Activated naive CD8-positive, alpha-beta T cell treated with anti-CD3 and anti-CD28 coated beads for 36 hours (primary cell): Measurements from ENCODE around the gene IMMP2L. TPM values are rescaled to one million over a fixed set of nuclear protein-coding genes. Genes with fewer than 3 reads are reported as not detected.

Experiments used
- DNase-seq: peaks from one replicate; pipeline ENCODE4 v3.0.0; 2021
- H3K27ac Mint-ChIP-seq: one replicate; pipeline ENCODE4 v1.8.0; 2022; ENCODE audit warnings: mild to moderate bottlenecking, moderate library complexity, mixed read lengths
- H3K27me3 Mint-ChIP-seq: one replicate; pipeline ENCODE4 v1.8.0; 2022; ENCODE audit warnings: mild to moderate bottlenecking, mixed read lengths
- H3K36me3 Mint-ChIP-seq: one replicate; pipeline ENCODE4 v1.8.0; 2021; ENCODE audit warnings: mild to moderate bottlenecking, mixed read lengths
- H3K4me1 Mint-ChIP-seq: one replicate; pipeline ENCODE4 v1.8.0; 2021; ENCODE audit warnings: mixed read lengths
- H3K4me3 Mint-ChIP-seq: one replicate; pipeline ENCODE4 v1.8.0; 2022; ENCODE audit warnings: mild to moderate bottlenecking, moderate library complexity, mixed read lengths
- H3K9me3 Mint-ChIP-seq: one replicate; pipeline ENCODE4 v1.8.0; 2022; ENCODE audit warnings: mixed read lengths
- total RNA-seq, 2 experiments: library from RNA; stranded (reverse); gene quantifications; one replicate each; pipeline ENCODE4 v1.2.3, GENCODE V29; 2021

IMMP2L gene
- total RNA-seq, 2 experiments from 2014 or later, result 18.5 to 20.9 TPM

- peaks cover 88% of the 10 kb centered on the region for H3K4me1 Mint-ChIP-seq
- peaks cover 60% of the 10 kb centered on the region for H3K36me3 Mint-ChIP-seq
Measured at GRCh38 chr7:111103136-111103535, 459.2 kb downstream of the IMMP2L start.

GRCh38 chr7:111101856-111102646 lies 460.2 kb downstream of the IMMP2L start:
- Mint-ChIP-seq H3K4me1 (peaks cover 84% of the 10 kb centered on the region), H3K27me3 (no peaks in the 10 kb centered on the region), H3K36me3 (peaks cover 63% of the 10 kb centered on the region), H3K4me3 (no peak overlapping the region), H3K27ac (peak overlapping the region; percentile 32), H3K9me3 (no peaks in the 10 kb centered on the region)
- DNase-seq, result no peak

More at GRCh38 chr7:111103136-111103535, 459.2 kb downstream of the IMMP2L start:
- Mint-ChIP-seq H3K4me3 (no peak overlapping the region), H3K27ac (peak overlapping the region; percentile 68), H3K27me3 (no peaks in the 10 kb centered on the region), H3K9me3 (no peaks in the 10 kb centered on the region)
- DNase-seq, result no peak

GRCh38 chr7:111098926-111099250 lies 463.4 kb downstream of the IMMP2L start:
- Mint-ChIP-seq H3K27me3 (no peaks in the 10 kb centered on the region), H3K27ac (peak overlapping the region; percentile 66), H3K9me3 (no peaks in the 10 kb centered on the region), H3K36me3 (peaks cover 68% of the 10 kb centered on the region), H3K4me3 (peak overlapping the region; percentile 74), H3K4me1 (peaks cover 77% of the 10 kb centered on the region)
- no peak for DNase-seq

- Mint-ChIP-seq H3K4me3 (peak overlapping the region; percentile 74), H3K27me3 (no peaks in the 10 kb centered on the region), H3K9me3 (no peaks in the 10 kb centered on the region), H3K4me1 (peaks cover 74% of the 10 kb centered on the region), H3K27ac (peak overlapping the region; percentile 79), H3K36me3 (peaks cover 68% of the 10 kb centered on the region)
- DNase-seq, result peak; percentile 49
Measured at GRCh38 chr7:111098011-111098925, 464.0 kb downstream of the IMMP2L start.

DNA sequence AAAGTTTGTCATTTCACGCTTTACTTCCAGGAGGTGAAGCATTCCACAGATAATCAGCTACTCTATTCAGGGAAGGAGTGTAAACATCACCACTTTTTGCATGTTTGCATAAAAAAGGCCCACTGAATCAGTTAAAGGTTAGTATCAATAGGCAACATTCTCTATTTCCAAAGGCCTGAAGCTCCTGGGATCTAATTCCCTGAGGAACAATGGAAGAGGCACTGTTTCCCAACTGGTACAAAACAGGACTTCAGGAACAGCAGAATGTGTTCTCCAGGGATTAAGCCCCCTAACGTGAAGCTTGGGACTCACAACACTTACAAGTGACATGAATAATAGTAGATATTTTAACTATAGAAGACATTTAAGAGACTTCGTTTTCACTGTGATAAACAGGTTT lies 465.3 kb downstream of the IMMP2L start:
- no peak for DNase-seq
- Mint-ChIP-seq H3K9me3 (no peaks in the 10 kb centered on the region), H3K4me3 (peak overlapping the region; percentile 54), H3K27ac (peak overlapping the region; percentile 81), H3K36me3 (peaks cover 67% of the 10 kb centered on the region), H3K4me1 (peaks cover 66% of the 10 kb centered on the region), H3K27me3 (no peaks in the 10 kb centered on the region)

DNA sequence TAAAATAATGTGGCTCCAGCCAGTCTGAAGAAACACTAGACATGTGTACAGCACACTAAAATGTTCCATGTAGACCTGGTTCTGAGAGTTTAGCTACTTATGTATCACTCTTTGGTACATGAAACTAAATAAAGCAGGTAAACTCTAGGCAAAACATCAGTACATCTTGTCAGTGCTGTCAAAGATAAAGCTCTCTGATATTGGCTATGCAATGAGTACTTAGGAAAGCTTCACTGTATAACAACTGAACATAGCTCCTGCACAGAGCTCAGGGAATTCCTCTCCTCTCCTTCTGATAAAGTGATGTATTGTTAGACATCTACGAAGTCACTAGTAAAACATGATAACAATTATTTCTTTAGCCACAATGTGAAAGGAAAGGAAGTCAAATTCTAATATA lies 467.9 kb downstream of the IMMP2L start:
- no peak for DNase-seq
- Mint-ChIP-seq H3K4me3 (peak overlapping the region; percentile 96), H3K4me1 (peaks cover 52% of the 10 kb centered on the region), H3K27me3 (no peaks in the 10 kb centered on the region), H3K27ac (peak overlapping the region; percentile 91), H3K36me3 (peaks cover 62% of the 10 kb centered on the region), H3K9me3 (no peaks in the 10 kb centered on the region)

GRCh38 chr7:111093496-111093895 lies 468.8 kb downstream of the IMMP2L start:
- no peak for DNase-seq
- H3K27ac Mint-ChIP-seq, result peak overlapping the region; percentile 91
- H3K9me3 Mint-ChIP-seq, result no peaks in the 10 kb centered on the region
- H3K27me3 Mint-ChIP-seq, result no peaks in the 10 kb centered on the region
- peak overlapping the region; percentile 96 for H3K4me3 Mint-ChIP-seq
- peaks cover 61% of the 10 kb centered on the region for H3K36me3 Mint-ChIP-seq
- peaks cover 51% of the 10 kb centered on the region for H3K4me1 Mint-ChIP-seq

GRCh38 chr7:111092406-111093236 lies 469.7 kb downstream of the IMMP2L start:
- Mint-ChIP-seq H3K36me3 (peaks cover 54% of the 10 kb centered on the region), H3K27ac (peak overlapping the region; percentile 91), H3K9me3 (no peaks in the 10 kb centered on the region), H3K27me3 (no peaks in the 10 kb centered on the region), H3K4me1 (peaks cover 52% of the 10 kb centered on the region), H3K4me3 (peak overlapping the region; percentile 96)
- DNase-seq, result no peak

GRCh38 chr7:111091593-111092358 lies 470.5 kb downstream of the IMMP2L start:
- peak overlapping the region; percentile 96 for H3K4me3 Mint-ChIP-seq
- peaks cover 50% of the 10 kb centered on the region for H3K36me3 Mint-ChIP-seq
- no peak for DNase-seq
- H3K4me1 Mint-ChIP-seq, result peaks cover 52% of the 10 kb centered on the region
- H3K27me3 Mint-ChIP-seq, result no peaks in the 10 kb centered on the region
- H3K27ac Mint-ChIP-seq, result peak overlapping the region; percentile 91
- H3K9me3 Mint-ChIP-seq, result no peaks in the 10 kb centered on the region

DNA sequence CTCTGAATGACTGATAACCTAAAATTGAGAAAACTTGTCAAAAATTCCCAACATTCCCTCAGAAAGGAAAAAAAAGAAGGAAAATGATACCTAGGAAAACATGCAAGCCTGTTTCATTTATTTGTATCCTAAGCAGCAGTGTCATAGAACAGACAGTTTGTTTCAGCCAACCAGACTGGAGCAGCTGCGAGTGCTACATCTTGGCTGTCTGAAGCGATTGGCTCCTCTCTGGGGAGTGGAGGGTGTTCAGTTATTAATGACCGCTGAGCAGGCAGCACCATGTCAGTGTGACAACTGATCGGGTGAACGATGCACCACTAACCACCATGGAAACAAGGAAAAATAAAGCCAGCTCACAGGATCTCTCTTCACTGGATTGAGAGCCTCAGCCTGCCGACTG lies 471.4 kb downstream of the IMMP2L start, which contains the start of gene LRRN3:
Gene LRRN3 (plus strand): TSS at position 282 of the 400 bp plus-strand sequence. CDS start 31,646 bp downstream, outside the sequence.
- peak; percentile 72 for DNase-seq
- H3K36me3 Mint-ChIP-seq, result peaks cover 41% of the 10 kb centered on the region
- peak within 1 kb of the TSS; percentile 96 for H3K4me3 Mint-ChIP-seq
- peaks cover 48% of the 10 kb centered on the region for H3K4me1 Mint-ChIP-seq
- peak within 1 kb of the TSS; percentile 91 for H3K27ac Mint-ChIP-seq
- no peaks in the 10 kb centered on the region for H3K27me3 Mint-ChIP-seq
- H3K9me3 Mint-ChIP-seq, result no peaks in the 10 kb centered on the region

- DNase-seq, result no peak
- peak overlapping the region; percentile 91 for H3K27ac Mint-ChIP-seq
- peaks cover 52% of the 10 kb centered on the region for H3K4me1 Mint-ChIP-seq
- peak overlapping the region; percentile 96 for H3K4me3 Mint-ChIP-seq
- H3K36me3 Mint-ChIP-seq, result peaks cover 42% of the 10 kb centered on the region
- H3K27me3 Mint-ChIP-seq, result no peaks in the 10 kb centered on the region
- peaks cover 4% of the 10 kb centered on the region for H3K9me3 Mint-ChIP-seq
Measured at GRCh38 chr7:111089822-111090426, 472.4 kb downstream of the IMMP2L start.

- DNase-seq, result no peak
- Mint-ChIP-seq H3K27me3 (no peaks in the 10 kb centered on the region), H3K4me3 (peak overlapping the region; percentile 23), H3K27ac (peak overlapping the region; percentile 81), H3K9me3 (peaks cover 8% of the 10 kb centered on the region), H3K4me1 (peaks cover 53% of the 10 kb centered on the region), H3K36me3 (peaks cover 31% of the 10 kb centered on the region)
Measured at GRCh38 chr7:111088328-111088727, 474.0 kb downstream of the IMMP2L start.

- H3K27me3 Mint-ChIP-seq, result no peaks in the 10 kb centered on the region
- peak overlapping the region; percentile 93 for H3K27ac Mint-ChIP-seq
- H3K4me1 Mint-ChIP-seq, result peaks cover 71% of the 10 kb centered on the region
Measured at GRCh38 chr7:111086532-111086931, 475.8 kb downstream of the IMMP2L start.

More at GRCh38 chr7:111086532-111086931, 475.8 kb downstream of the IMMP2L start:
- DNase-seq, result peak; percentile 27
- Mint-ChIP-seq H3K36me3 (peaks cover 19% of the 10 kb centered on the region), H3K9me3 (peaks cover 8% of the 10 kb centered on the region), H3K4me3 (peak overlapping the region; percentile 55)
